IPS-18c (cell line): ENCODE results near the gene CACNA1C.

Experiments used
- H3K4me3 ChIP-seq: 2 replicates; pipeline ENCODE4 v1.7.0; 2013; ENCODE audit warnings: low read depth, mild to moderate bottlenecking, low read length, moderate library complexity; ENCODE audit not compliant: insufficient read depth
- H3K9me3 ChIP-seq: one replicate; pipeline ENCODE4 v1.6.1; 2013; ENCODE audit warnings: mild to moderate bottlenecking, low read length, moderate library complexity; ENCODE audit not compliant: control insufficient read depth, insufficient read depth

CACNA1C gene

GRCh38 chr12:2276288-2277033 lies 223.7 kb downstream of the CACNA1C start:
- Histone ChIP-seq H3K9me3 (no peaks in the 10 kb centered on the region), H3K4me3 (no peak overlapping the region)

GRCh38 chr12:2277492-2278155 lies 224.8 kb downstream of the CACNA1C start:
- H3K4me3 ChIP-seq = no peak overlapping the region

GRCh38 chr12:2281446-2281845 lies 228.7 kb downstream of the CACNA1C start:
- H3K4me3 ChIP-seq = no peak overlapping the region
- no peaks in the 10 kb centered on the region for H3K9me3 ChIP-seq

More at GRCh38 chr12:2277492-2278155, 224.8 kb downstream of the CACNA1C start:
- no peaks in the 10 kb centered on the region for H3K9me3 ChIP-seq

DNA sequence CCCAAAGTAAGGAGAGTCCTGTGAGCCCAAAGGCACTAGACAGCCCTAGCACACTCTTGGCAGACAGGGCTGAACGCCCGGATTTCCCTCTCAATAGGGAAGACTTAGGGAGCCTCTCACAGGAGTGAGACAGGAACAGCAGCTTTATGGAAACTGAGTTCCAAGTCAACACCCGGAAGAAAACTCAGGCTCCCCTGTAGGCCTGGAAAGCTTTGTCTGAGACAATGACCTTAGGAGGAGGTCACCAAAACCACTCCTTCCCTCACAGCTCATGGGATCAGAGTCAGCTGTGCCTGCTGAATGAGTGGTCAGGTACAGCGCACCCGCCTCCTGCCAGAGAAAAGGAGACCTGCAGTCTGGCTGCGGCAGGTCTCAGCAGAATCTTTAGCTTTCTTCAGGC lies 229.5 kb downstream of the CACNA1C start:
- H3K9me3 ChIP-seq = no peaks in the 10 kb centered on the region
- H3K4me3 ChIP-seq = no peak overlapping the region

GRCh38 chr12:2283480-2283879 lies 230.7 kb downstream of the CACNA1C start:
- H3K9me3 ChIP-seq = no peaks in the 10 kb centered on the region
- no peak overlapping the region for H3K4me3 ChIP-seq

- H3K4me3 ChIP-seq = no peak overlapping the region
Observed at GRCh38 chr12:2283916-2284315, 231.1 kb downstream of the CACNA1C start.

DNA sequence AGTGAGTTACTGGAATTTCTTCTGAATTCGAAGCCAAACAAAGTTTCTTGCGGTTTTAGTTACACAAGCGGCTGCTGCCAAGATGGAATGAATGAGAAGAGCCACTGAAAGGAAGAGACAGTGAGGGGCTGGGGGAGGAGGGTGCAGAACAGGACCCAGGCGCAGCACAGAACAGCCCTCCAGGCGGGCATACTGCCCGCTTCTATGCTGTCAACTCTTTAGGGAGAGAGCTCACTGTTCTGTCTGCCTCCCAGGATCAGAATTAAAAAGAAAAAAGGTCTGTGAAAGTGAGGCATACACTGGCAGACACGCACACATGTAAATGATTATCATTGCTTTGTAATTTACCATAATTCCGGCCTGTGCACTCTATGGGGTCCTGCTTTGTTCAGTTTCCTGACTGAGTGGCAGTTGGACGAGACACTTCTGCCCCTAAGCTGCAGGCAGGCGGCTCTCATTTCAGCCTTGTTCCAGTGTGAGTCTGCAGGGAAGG lies 231.6 kb downstream of the CACNA1C start:
- Histone ChIP-seq H3K9me3 (no peaks in the 10 kb centered on the region), H3K4me3 (no peak overlapping the region)

More at GRCh38 chr12:2283916-2284315, 231.1 kb downstream of the CACNA1C start:
- H3K9me3 ChIP-seq = no peaks in the 10 kb centered on the region

- Histone ChIP-seq H3K4me3 (no peak overlapping the region), H3K9me3 (no peaks in the 10 kb centered on the region)
Observed at GRCh38 chr12:2284857-2285256, 232.1 kb downstream of the CACNA1C start.

DNA sequence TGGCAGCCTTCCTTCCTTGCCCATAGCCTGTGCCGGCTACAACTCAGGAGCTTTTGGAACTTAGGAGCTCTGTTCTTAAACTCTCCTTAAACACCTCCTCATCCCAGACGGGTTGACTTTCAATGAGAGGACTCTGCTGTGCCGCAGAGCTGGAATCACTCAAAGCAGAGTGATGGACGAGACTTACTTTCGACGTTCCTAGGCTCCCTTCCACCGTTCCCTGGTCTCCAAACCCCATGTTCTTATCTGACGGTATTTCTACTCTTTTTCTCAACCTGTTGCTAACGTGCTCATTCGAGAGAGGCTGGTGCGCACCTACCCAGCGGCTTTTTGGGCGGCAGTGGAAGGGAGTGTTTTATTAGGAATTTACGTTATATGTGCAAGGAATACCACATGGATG lies 232.7 kb downstream of the CACNA1C start:
- no peak overlapping the region for H3K4me3 ChIP-seq
- H3K9me3 ChIP-seq = no peaks in the 10 kb centered on the region

DNA sequence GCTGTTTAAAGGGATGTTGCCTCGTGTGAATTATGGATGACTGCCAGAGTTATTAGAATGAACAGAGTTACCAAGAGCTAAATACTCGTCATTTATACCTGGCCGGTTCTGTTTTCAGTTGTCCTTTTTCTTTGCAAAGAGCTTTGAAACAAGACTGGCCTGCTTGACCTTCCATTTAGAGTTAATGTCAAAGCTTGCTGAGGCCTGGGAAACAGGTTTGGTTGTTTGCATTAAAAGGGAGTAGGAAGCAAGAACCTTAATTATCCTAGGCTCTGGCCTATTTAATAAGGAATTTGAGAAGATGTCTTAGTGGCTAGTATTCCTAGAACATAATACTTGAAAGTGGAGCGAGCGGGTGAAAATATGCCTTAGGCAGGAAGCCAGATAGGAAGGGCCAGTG lies 233.3 kb downstream of the CACNA1C start:
- H3K9me3 ChIP-seq = no peaks in the 10 kb centered on the region
- H3K4me3 ChIP-seq = no peak overlapping the region

DNA sequence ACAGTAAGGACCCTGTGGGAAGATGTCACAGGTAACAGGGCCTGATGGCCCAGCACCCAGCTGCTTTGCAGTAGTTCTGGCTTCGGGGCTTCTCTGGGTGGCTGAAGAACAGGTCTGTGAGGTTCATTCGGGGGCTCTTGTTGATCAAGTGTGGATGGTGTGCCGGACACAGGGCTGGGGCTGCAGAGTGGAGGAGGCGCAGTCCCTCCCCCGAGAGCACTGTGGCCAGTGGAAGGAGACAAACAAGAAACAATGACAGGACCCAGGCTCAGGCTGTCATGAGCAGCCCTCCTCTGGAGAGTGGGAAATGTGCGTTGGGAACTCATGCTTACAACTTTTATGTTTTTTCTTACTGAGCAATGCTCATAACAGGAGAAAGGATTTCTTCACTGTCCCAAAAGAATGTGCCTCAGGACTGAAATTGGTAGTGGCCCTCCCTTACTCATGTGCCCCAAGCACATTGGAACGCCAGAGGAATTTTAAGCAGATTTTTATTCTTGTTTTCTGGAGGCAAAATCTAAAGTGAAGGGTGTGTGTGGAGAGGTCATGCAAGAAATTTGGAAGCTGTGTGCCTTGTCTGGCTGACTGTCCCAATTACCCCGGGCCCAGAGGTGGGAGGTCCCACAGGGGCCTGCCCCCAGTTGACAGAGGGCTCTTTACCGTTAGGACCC lies 233.8 kb downstream of the CACNA1C start:
- Histone ChIP-seq H3K9me3 (no peaks in the 10 kb centered on the region), H3K4me3 (no peak overlapping the region)

- Histone ChIP-seq H3K4me3 (no peak overlapping the region), H3K9me3 (no peaks in the 10 kb centered on the region)
Observed at GRCh38 chr12:2287151-2287550, 234.4 kb downstream of the CACNA1C start.

- Histone ChIP-seq H3K4me3 (no peak overlapping the region), H3K9me3 (no peaks in the 10 kb centered on the region)
Observed at GRCh38 chr12:2287589-2287988, 234.8 kb downstream of the CACNA1C start.

DNA sequence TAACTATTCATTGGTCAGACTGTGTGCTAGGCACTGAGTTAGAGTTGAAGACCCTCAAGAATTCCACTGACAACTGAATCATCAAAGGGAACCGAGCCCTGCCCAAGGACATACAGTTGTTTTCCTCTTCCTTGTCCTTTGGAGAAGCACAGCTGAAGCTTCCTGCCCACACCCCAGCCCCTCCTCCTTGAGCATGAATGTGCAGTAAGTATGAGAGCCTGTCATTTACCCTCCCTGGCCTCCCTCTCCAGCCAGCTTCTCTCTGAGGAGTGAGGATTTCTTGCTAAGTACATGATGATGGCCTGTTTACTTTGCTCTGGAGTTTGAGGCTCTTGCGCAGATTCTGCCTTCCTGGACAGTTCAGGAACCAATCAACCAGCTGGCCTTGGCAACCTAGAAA lies 235.2 kb downstream of the CACNA1C start:
- H3K9me3 ChIP-seq = no peaks in the 10 kb centered on the region
- no peak overlapping the region for H3K4me3 ChIP-seq

DNA sequence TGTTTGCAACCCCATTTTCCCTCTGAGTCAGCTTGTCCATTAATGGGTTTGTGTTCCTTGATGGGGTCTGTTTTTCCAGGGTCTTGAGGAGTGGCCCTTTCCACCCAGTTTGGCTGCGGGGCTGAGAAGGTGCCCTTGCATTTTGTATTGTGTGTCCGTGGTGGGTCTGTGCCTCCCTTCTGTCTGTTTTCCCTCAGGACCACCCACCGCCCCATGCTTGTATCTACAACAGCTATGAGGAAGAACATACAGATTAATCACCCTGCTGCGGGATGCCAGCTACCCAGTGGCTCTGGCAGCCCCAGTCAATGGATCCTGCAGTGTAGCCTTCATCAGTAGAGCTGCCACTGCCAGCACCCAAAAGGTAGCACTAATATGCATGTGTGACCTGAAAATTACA lies 235.7 kb downstream of the CACNA1C start:
- Histone ChIP-seq H3K4me3 (no peak overlapping the region), H3K9me3 (no peaks in the 10 kb centered on the region)

DNA sequence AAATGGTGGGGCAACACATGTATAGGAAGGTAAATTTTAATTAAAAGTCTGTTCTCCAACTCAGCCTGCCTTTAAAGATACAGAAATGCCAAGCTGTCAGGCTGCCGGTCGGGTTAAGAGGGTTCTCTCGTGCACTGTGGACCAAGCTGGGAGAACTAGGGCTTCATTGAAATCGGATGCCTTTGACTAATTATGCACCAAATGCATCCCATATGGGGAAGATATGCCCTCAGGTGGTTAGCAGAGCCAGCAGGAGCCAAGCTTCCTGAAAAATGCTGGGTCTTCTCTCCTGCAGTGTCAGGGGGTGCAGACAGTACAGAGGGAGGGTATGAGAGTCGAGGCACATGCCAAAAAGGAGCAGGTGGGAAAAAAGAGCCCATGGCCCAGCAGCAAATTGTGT lies 236.1 kb downstream of the CACNA1C start:
- Histone ChIP-seq H3K9me3 (no peaks in the 10 kb centered on the region), H3K4me3 (no peak overlapping the region)

- H3K4me3 ChIP-seq = no peak overlapping the region
- H3K9me3 ChIP-seq = no peaks in the 10 kb centered on the region
Observed at GRCh38 chr12:2289525-2289924, 236.7 kb downstream of the CACNA1C start.

GRCh38 chr12:2290091-2290490 lies 237.3 kb downstream of the CACNA1C start:
- Histone ChIP-seq H3K9me3 (no peaks in the 10 kb centered on the region), H3K4me3 (no peak overlapping the region)
